CD4-positive, alpha-beta T cell treated with Interleukin-21 for 1 hour (primary cell): ENCODE results near the gene CPT1B.
A peak's percentile ranks its signal among the peaks of the same experiment; 100 is the strongest.

Experiments
- DNase-seq: peaks from one replicate; pipeline ENCODE4 v3.0.0-alpha.2; 2020

CPT1B gene

GRCh38 chr22:50568626-50569025 is 9.6 kb downstream of the CPT1B start:
- no peak for DNase-seq

GRCh38 chr22:50567721-50568252 is 10.4 kb downstream of the CPT1B start:
- DNase-seq, result no peak

- DNase-seq, result no peak
Measured at GRCh38 chr22:50564289-50564688, 13.9 kb downstream of the CPT1B start.

- no peak for DNase-seq
Measured at GRCh38 chr22:50563413-50564160, 14.6 kb downstream of the CPT1B start.

GRCh38 chr22:50562523-50563412 is 15.5 kb downstream of the CPT1B start, which contains the start of gene SYCE3:
SYCE3 (minus strand) TSS chr22:50562919; CDS start chr22:50556405, 6,514 bp downstream.
- DNase-seq, result peak; percentile 97

GRCh38 chr22:50561401-50562358 is 16.5 kb downstream of the CPT1B start:
- DNase-seq, result no peak

- DNase-seq, result no peak
Measured at GRCh38 chr22:50560034-50560433, 18.2 kb downstream of the CPT1B start.

- DNase-seq, result no peak
Measured at GRCh38 chr22:50556703-50557102, 21.5 kb downstream of the CPT1B start.

- no peak for DNase-seq
Measured at GRCh38 chr22:50553310-50553709, 24.9 kb downstream of the CPT1B start.

- DNase-seq, result no peak
Measured at GRCh38 chr22:50551160-50551752, 27.0 kb downstream of the CPT1B start.

GRCh38 chr22:50550395-50550794 is 27.8 kb downstream of the CPT1B start:
- DNase-seq, result no peak

GRCh38 chr22:50548921-50549790 is 29.1 kb downstream of the CPT1B start:
- no peak for DNase-seq

GRCh38 chr22:50548040-50548920 is 29.9 kb downstream of the CPT1B start:
- DNase-seq, result peak; percentile 66

- no peak for DNase-seq
Measured at GRCh38 chr22:50547263-50547985, 30.8 kb downstream of the CPT1B start.

- DNase-seq, result no peak
Measured at GRCh38 chr22:50546326-50547262, 31.6 kb downstream of the CPT1B start.

GRCh38 chr22:50545522-50546325 is 32.5 kb downstream of the CPT1B start, which contains the start of gene KLHDC7B:
KLHDC7B (plus strand) TSS chr22:50545899; CDS start chr22:50546244, 345 bp downstream.
- DNase-seq, result peak; percentile 56

GRCh38 chr22:50544746-50545253 is 33.4 kb downstream of the CPT1B start:
- DNase-seq, result peak; percentile 53
